ENCODE measurements around the gene SHFL. TPM values are rescaled to one million over a fixed set of nuclear protein-coding genes. Genes with fewer than 3 reads are reported as not detected.

SHFL gene
- total and polyA plus RNA-seq, 2 of the 8 experiments (the other 6 are each of a cell fraction or from before 2014, with no cell fraction given) = 25.3 to 37.1 TPM

- TF ChIP-seq CHD7 (IDR thresholded peaks at IDR 0.05; ENCODE audit: insufficient replicate concordance, low read length) (no peak), ATF2 (IDR thresholded peaks at IDR 0.05; ENCODE audit: low read length) (no peak), JUN (IDR thresholded peaks at IDR 0.05; ENCODE audit: low read depth, low read length) (no peak), KDM4A (IDR thresholded peaks at IDR 0.05; ENCODE audit: low read depth, low read length, severe bottlenecking) (no peak), RXRA (IDR thresholded peaks at IDR 0.05; ENCODE audit: insufficient read depth, low read depth, low read length) (no peak), RBBP5 (IDR thresholded peaks at IDR 0.05; ENCODE audit: borderline replicate concordance, low read depth, low read length) (no peak), SP1 (IDR thresholded peaks at IDR 0.05; ENCODE audit: low read depth, low read length) (no peak), POLR2A (IDR thresholded peaks at IDR 0.05; ENCODE audit: control extremely low read depth in 1 of 2, low read depth in 2 of 2, low read length in 2 of 2) (no peak), POU5F1 (IDR thresholded peaks at IDR 0.05; ENCODE audit: low read depth, low read length) (no peak), ASH2L (IDR thresholded peaks at IDR 0.05; ENCODE audit: low read length) (no peak)
Observed at GRCh38 chr19:10036601-10037071, 49.5 kb upstream of the SHFL start (continued).
